Activated naive CD4-positive, alpha-beta T cell treated with anti-CD3 and anti-CD28 coated beads for 36 hours (primary cell): ENCODE results near the gene UNC13C. TPM values are rescaled to one million over a fixed set of nuclear protein-coding genes. Genes with fewer than 3 reads are reported as not detected.

Experiments
- CTCF ChIA-PET: fragments of 350-600 bp; sonication (Branson Sonifier 250); formaldehyde crosslinking; loops from one replicate; lab custom pipeline; 2021; ENCODE audit warnings: antibody characterized with exemption; lab: Charles Lee
- DNase-seq: peaks from one replicate; pipeline ENCODE4 v3.0.0-alpha.2; 2020
- H3K27ac Mint-ChIP-seq: one replicate; pipeline ENCODE4 v1.8.0; 2021; ENCODE audit warnings: mild to moderate bottlenecking, mixed read lengths
- H3K27me3 Mint-ChIP-seq: one replicate; pipeline ENCODE4 v1.8.0; 2021; ENCODE audit warnings: low read depth, mixed read lengths
- H3K36me3 Mint-ChIP-seq: one replicate; pipeline ENCODE4 v1.8.0; 2021; ENCODE audit warnings: low read depth, mixed read lengths
- H3K4me1 Mint-ChIP-seq: one replicate; pipeline ENCODE4 v1.8.0; 2021; ENCODE audit warnings: low read depth, mixed read lengths
- H3K4me3 Mint-ChIP-seq: one replicate; pipeline ENCODE4 v1.8.0; 2021; ENCODE audit warnings: mild to moderate bottlenecking, moderate library complexity, mixed read lengths
- H3K9me3 Mint-ChIP-seq: one replicate; pipeline ENCODE4 v1.8.0; 2021; ENCODE audit warnings: mixed read lengths
- intact Hi-C: fragments of 100-400 bp; cut with micrococcal nuclease; formaldehyde crosslinking; loops from one replicate; pipeline ENCODE4 v1.15.1; 2023
- total RNA-seq, 2 experiments: library from RNA; stranded (reverse); gene quantifications; one replicate each; pipeline ENCODE4 v1.2.3, GENCODE V29; 2021

Gene UNC13C
- total RNA-seq, 2 experiments from 2014 or later, result not detected

GRCh38 chr15:54519577-54519976 lies 541.3 kb downstream of the UNC13C start:
- peaks cover 3% of the 10 kb centered on the region for H3K27me3 Mint-ChIP-seq
- H3K9me3 Mint-ChIP-seq, result no peaks in the 10 kb centered on the region
- CTCF ChIA-PET, result no interaction called here
- no peak overlapping the region for H3K4me3 Mint-ChIP-seq
- no peak for DNase-seq
- peak overlapping the region; percentile 9 for H3K27ac Mint-ChIP-seq
- peaks cover 24% of the 10 kb centered on the region for H3K4me1 Mint-ChIP-seq
- no peaks in the 10 kb centered on the region for H3K36me3 Mint-ChIP-seq
- intact Hi-C loops, result no loop called here

GRCh38 chr15:54520616-54521015 lies 542.4 kb downstream of the UNC13C start:
- DNase-seq, result no peak
- Mint-ChIP-seq H3K27ac (no peak overlapping the region), H3K4me1 (peaks cover 24% of the 10 kb centered on the region), H3K4me3 (no peak overlapping the region), H3K36me3 (no peaks in the 10 kb centered on the region), H3K27me3 (peaks cover under 1% of the 10 kb centered on the region), H3K9me3 (no peaks in the 10 kb centered on the region)
- intact Hi-C loops, result no loop called here
- CTCF ChIA-PET, result no interaction called here

GRCh38 chr15:54521206-54521605 lies 543.0 kb downstream of the UNC13C start:
- H3K4me3 Mint-ChIP-seq, result no peak overlapping the region
- DNase-seq, result no peak
- intact Hi-C loops, result no loop called here
- H3K4me1 Mint-ChIP-seq, result peaks cover 24% of the 10 kb centered on the region
- CTCF ChIA-PET, result no interaction called here
- H3K27me3 Mint-ChIP-seq, result no peaks in the 10 kb centered on the region
- H3K27ac Mint-ChIP-seq, result no peak overlapping the region
- H3K36me3 Mint-ChIP-seq, result no peaks in the 10 kb centered on the region
- no peaks in the 10 kb centered on the region for H3K9me3 Mint-ChIP-seq

GRCh38 chr15:54528021-54528420 lies 549.8 kb downstream of the UNC13C start:
- DNase-seq, result no peak
- Mint-ChIP-seq H3K27ac (no peak overlapping the region), H3K9me3 (no peaks in the 10 kb centered on the region), H3K4me1 (no peaks in the 10 kb centered on the region), H3K36me3 (no peaks in the 10 kb centered on the region), H3K27me3 (peaks cover 4% of the 10 kb centered on the region), H3K4me3 (no peak overlapping the region)
- CTCF ChIA-PET, result no interaction called here
- intact Hi-C loops, result no loop called here

- Mint-ChIP-seq H3K4me3 (no peak overlapping the region), H3K27me3 (peaks cover 2% of the 10 kb centered on the region), H3K4me1 (no peaks in the 10 kb centered on the region), H3K36me3 (no peaks in the 10 kb centered on the region), H3K27ac (no peak overlapping the region), H3K9me3 (peaks cover 12% of the 10 kb centered on the region)
- intact Hi-C loops, result no loop called here
- DNase-seq, result no peak
- CTCF ChIA-PET, result no interaction called here
Measured at GRCh38 chr15:54540721-54541120, 562.5 kb downstream of the UNC13C start.

- Mint-ChIP-seq H3K27me3 (peaks cover 2% of the 10 kb centered on the region), H3K4me1 (no peaks in the 10 kb centered on the region), H3K36me3 (no peaks in the 10 kb centered on the region), H3K27ac (no peak overlapping the region), H3K4me3 (no peak overlapping the region), H3K9me3 (peaks cover 4% of the 10 kb centered on the region)
- CTCF ChIA-PET, result no interaction called here
- no peak for DNase-seq
- intact Hi-C loops, result no loop called here
Measured at GRCh38 chr15:54547491-54547890, 569.2 kb downstream of the UNC13C start.

GRCh38 chr15:54550954-54551353 lies 572.7 kb downstream of the UNC13C start:
- intact Hi-C loops, result no loop called here
- no peaks in the 10 kb centered on the region for H3K27me3 Mint-ChIP-seq
- peaks cover 1% of the 10 kb centered on the region for H3K9me3 Mint-ChIP-seq
- DNase-seq, result no peak
- no peak overlapping the region for H3K27ac Mint-ChIP-seq
- no peaks in the 10 kb centered on the region for H3K36me3 Mint-ChIP-seq
- H3K4me3 Mint-ChIP-seq, result no peak overlapping the region
- CTCF ChIA-PET, result no interaction called here
- no peaks in the 10 kb centered on the region for H3K4me1 Mint-ChIP-seq

- H3K27me3 Mint-ChIP-seq, result peaks cover 7% of the 10 kb centered on the region
Measured at GRCh38 chr15:54556231-54556630, 578.0 kb downstream of the UNC13C start.

GRCh38 chr15:54559405-54560069 lies 581.3 kb downstream of the UNC13C start:
- H3K27ac Mint-ChIP-seq, result no peak overlapping the region
- no peaks in the 10 kb centered on the region for H3K4me1 Mint-ChIP-seq
- peaks cover 15% of the 10 kb centered on the region for H3K27me3 Mint-ChIP-seq
- DNase-seq, result no peak
- H3K4me3 Mint-ChIP-seq, result no peak overlapping the region
- intact Hi-C loops, result no loop called here
- CTCF ChIA-PET, result no interaction called here
- H3K36me3 Mint-ChIP-seq, result no peaks in the 10 kb centered on the region
- no peaks in the 10 kb centered on the region for H3K9me3 Mint-ChIP-seq

More at GRCh38 chr15:54556231-54556630, 578.0 kb downstream of the UNC13C start:
- no peaks in the 10 kb centered on the region for H3K4me1 Mint-ChIP-seq
- intact Hi-C loops, result no loop called here
- H3K27ac Mint-ChIP-seq, result no peak overlapping the region
- H3K4me3 Mint-ChIP-seq, result no peak overlapping the region
- H3K36me3 Mint-ChIP-seq, result no peaks in the 10 kb centered on the region
- no peak for DNase-seq
- no peaks in the 10 kb centered on the region for H3K9me3 Mint-ChIP-seq
- CTCF ChIA-PET, result no interaction called here

- H3K4me3 Mint-ChIP-seq, result no peak overlapping the region
- H3K9me3 Mint-ChIP-seq, result no peaks in the 10 kb centered on the region
- no peaks in the 10 kb centered on the region for H3K36me3 Mint-ChIP-seq
- H3K4me1 Mint-ChIP-seq, result no peaks in the 10 kb centered on the region
- CTCF ChIA-PET, result no interaction called here
- peaks cover 16% of the 10 kb centered on the region for H3K27me3 Mint-ChIP-seq
- intact Hi-C loops, result no loop called here
- H3K27ac Mint-ChIP-seq, result no peak overlapping the region
- no peak for DNase-seq
Measured at GRCh38 chr15:54560417-54560816, 582.2 kb downstream of the UNC13C start.

- CTCF ChIA-PET, result interaction anchor here (0.6 kb wide), 1 partner anchor 101 kb away, joined by 3 read pairs; no protein-coding TSS in a partner anchor
- no peak for DNase-seq
- Mint-ChIP-seq H3K9me3 (no peaks in the 10 kb centered on the region), H3K27ac (no peak overlapping the region), H3K27me3 (peaks cover 18% of the 10 kb centered on the region), H3K4me3 (no peak overlapping the region), H3K36me3 (no peaks in the 10 kb centered on the region), H3K4me1 (no peaks in the 10 kb centered on the region)
- intact Hi-C loops, result no loop called here
Measured at GRCh38 chr15:54564166-54564565, 585.9 kb downstream of the UNC13C start.

- no peak for DNase-seq
- peaks cover 2% of the 10 kb centered on the region for H3K9me3 Mint-ChIP-seq
- no peaks in the 10 kb centered on the region for H3K4me1 Mint-ChIP-seq
- H3K36me3 Mint-ChIP-seq, result no peaks in the 10 kb centered on the region
- peaks cover 16% of the 10 kb centered on the region for H3K27me3 Mint-ChIP-seq
- no peak overlapping the region for H3K4me3 Mint-ChIP-seq
- H3K27ac Mint-ChIP-seq, result no peak overlapping the region
- CTCF ChIA-PET, result no interaction called here
- intact Hi-C loops, result no loop called here
Measured at GRCh38 chr15:54566654-54567053, 588.4 kb downstream of the UNC13C start.

GRCh38 chr15:54567408-54568035 lies 589.3 kb downstream of the UNC13C start:
- Mint-ChIP-seq H3K27me3 (peaks cover 16% of the 10 kb centered on the region), H3K4me1 (no peaks in the 10 kb centered on the region), H3K27ac (no peak overlapping the region), H3K9me3 (peaks cover 2% of the 10 kb centered on the region), H3K36me3 (no peaks in the 10 kb centered on the region), H3K4me3 (no peak overlapping the region)
- DNase-seq, result no peak
- intact Hi-C loops, result no loop called here
- CTCF ChIA-PET, result no interaction called here
